ENCODE results near the gene PRDM11. TPM values are rescaled to one million over a fixed set of nuclear protein-coding genes. Genes with fewer than 3 reads are reported as not detected.

PRDM11 gene
- polyA plus RNA-seq, 1 experiment: 2.6 TPM

DNA sequence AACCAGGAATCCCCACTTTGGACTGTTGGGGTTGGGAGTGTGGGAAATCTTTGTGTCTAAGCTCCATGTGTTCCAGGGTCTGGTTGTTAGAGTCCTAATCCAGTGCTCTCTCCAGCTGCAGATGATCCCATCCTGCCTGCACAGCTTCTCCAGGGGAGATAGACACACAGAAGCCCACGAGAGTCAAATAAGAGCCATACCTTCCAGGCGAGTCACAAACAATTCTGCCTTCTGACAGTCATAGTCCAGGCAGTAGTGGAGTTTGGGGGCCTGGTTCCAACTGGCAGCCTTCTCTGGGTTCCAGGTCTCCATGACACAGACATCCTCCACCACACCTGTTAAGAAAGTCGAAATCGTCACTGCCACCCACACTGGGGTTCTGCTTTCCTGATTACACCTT, 107.6 kb downstream of the PRDM11 start:
- Histone ChIP-seq H3K27me3 (ENCODE audit: control insufficient read depth, insufficient read depth, low read length) (peaks cover 7% of the 10 kb centered on the region), H3K4me3 (ENCODE audit: low read depth, low read length) (no peak overlapping the region), H3K9me3 (ENCODE audit: control insufficient read depth, insufficient read depth, low read length) (no peaks in the 10 kb centered on the region; the same call in 1 of the 2 replicates), H3K27ac (ENCODE audit: low read depth, low read length) (no peak overlapping the region)
- TF ChIP-seq, protein P1, sequence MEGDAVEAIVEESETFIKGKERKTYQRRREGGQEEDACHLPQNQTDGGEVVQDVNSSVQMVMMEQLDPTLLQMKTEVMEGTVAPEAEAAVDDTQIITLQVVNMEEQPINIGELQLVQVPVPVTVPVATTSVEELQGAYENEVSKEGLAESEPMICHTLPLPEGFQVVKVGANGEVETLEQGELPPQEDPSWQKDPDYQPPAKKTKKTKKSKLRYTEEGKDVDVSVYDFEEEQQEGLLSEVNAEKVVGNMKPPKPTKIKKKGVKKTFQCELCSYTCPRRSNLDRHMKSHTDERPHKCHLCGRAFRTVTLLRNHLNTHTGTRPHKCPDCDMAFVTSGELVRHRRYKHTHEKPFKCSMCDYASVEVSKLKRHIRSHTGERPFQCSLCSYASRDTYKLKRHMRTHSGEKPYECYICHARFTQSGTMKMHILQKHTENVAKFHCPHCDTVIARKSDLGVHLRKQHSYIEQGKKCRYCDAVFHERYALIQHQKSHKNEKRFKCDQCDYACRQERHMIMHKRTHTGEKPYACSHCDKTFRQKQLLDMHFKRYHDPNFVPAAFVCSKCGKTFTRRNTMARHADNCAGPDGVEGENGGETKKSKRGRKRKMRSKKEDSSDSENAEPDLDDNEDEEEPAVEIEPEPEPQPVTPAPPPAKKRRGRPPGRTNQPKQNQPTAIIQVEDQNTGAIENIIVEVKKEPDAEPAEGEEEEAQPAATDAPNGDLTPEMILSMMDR (IDR thresholded peaks at IDR 0.05; ENCODE audit: low read depth, low read length): no peak
- ChIA-PET POLR2A (no interaction called here), CTCF (interaction anchor here (1.1 to 2.6 kb wide), 3 partner anchors 24 to 143 kb away, joined by 4 to 15 read pairs (median 5); no protein-coding TSS in a partner anchor)
- no peak for DNase-seq (ENCODE audit: low read depth, low spot score)

DNA sequence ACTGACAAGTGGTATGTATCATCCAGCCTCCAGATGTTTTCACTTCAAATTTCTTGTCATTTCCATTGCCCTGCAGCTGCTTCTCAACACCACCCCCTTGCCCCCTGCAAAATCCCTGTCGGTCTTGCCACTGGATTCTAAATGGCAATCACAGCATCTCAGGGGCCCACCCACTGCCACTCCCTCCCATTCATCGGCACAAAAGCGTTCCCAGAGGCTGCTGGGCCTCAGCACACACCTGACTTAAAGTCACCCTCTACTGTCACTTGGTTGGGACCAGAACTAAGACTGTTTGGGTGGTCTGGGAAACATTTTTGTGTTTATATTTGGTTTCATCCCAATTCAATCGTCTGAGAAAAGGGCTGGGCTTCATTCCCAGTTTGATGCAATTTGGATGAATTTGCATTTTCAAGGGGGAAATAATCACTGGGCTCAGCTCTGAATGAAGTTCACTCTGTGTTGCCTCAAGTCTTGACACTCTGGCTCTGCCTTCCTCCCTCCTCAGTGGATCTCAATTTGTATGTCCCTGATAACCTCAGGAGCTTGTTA, 112.6 kb downstream of the PRDM11 start:
- TF ChIP-seq, protein P1 (IDR thresholded peaks at IDR 0.05; ENCODE audit: low read depth, low read length): no peak
- no peak for DNase-seq (ENCODE audit: low read depth, low spot score)
- Histone ChIP-seq H3K27ac (ENCODE audit: low read depth, low read length) (no peak overlapping the region), H3K4me3 (ENCODE audit: low read depth, low read length) (no peak overlapping the region), H3K27me3 (ENCODE audit: control insufficient read depth, insufficient read depth, low read length) (peaks cover 2% of the 10 kb centered on the region), H3K9me3 (ENCODE audit: control insufficient read depth, insufficient read depth, low read length) (no peaks in the 10 kb centered on the region)
- POLR2A ChIA-PET: no interaction called here
- CTCF ChIA-PET: no interaction called here

DNA sequence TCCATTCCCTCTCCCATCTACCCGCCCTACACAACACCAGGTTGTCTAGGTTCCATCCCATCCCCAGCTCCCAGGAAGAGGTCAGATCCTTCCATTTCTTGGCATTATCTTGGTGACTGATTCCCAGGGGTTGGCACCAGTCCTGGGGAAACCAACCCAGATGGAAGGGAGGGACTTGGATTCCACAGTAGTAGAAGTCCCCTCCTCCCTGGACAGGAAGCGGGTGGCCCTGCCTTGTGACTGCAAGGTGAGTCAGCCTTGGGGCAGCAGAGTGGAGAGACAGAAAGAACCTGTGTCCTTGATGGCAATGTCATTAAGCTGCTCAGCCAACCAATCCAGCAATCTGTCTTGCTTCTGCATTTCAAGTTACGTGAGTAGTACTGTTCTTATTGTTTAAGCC, 113.2 kb downstream of the PRDM11 start:
- POLR2A ChIA-PET: no interaction called here

DNA sequence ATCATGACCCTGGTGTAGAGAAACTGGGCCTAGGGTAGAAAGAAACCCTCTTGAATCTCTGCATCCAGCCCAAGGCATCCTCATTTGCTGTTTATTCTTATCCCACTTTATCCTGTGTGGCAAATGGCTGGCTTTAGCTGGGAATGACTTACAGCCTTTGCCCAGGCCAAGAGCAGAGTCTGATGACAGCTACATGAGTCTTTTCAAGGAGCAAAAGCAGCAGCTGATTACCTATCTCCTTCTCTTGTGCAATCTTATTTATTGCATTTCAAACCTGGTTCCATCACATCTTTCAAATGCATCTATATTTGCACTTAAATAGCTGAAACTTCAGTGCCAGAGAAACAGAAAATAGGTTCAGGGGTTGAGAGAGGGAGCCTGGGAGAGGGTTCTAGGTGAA, 113.6 kb downstream of the PRDM11 start:
- Histone ChIP-seq H3K4me3 (ENCODE audit: low read depth, low read length) (no peak overlapping the region), H3K27ac (ENCODE audit: low read depth, low read length) (no peak overlapping the region), H3K27me3 (ENCODE audit: control insufficient read depth, insufficient read depth, low read length) (peaks cover 2% of the 10 kb centered on the region), H3K9me3 (ENCODE audit: control insufficient read depth, insufficient read depth, low read length) (no peaks in the 10 kb centered on the region)
- TF ChIP-seq, protein P1 (IDR thresholded peaks at IDR 0.05; ENCODE audit: low read depth, low read length): no peak
- POLR2A ChIA-PET: no interaction called here
- DNase-seq (ENCODE audit: low read depth, low spot score): no peak
- CTCF ChIA-PET: interaction anchor here (0.7 kb wide), 1 partner anchor 150 kb away, joined by 3 read pairs; no protein-coding TSS in a partner anchor

More for the DNA sequence above, 113.2 kb downstream of the PRDM11 start:
- no peak for DNase-seq (ENCODE audit: low read depth, low spot score)
- Histone ChIP-seq H3K27ac (ENCODE audit: low read depth, low read length) (no peak overlapping the region), H3K4me3 (ENCODE audit: low read depth, low read length) (no peak overlapping the region), H3K27me3 (ENCODE audit: control insufficient read depth, insufficient read depth, low read length) (peaks cover 2% of the 10 kb centered on the region), H3K9me3 (ENCODE audit: control insufficient read depth, insufficient read depth, low read length) (no peaks in the 10 kb centered on the region)
- CTCF ChIA-PET: no interaction called here
- TF ChIP-seq, protein P1 (IDR thresholded peaks at IDR 0.05; ENCODE audit: low read depth, low read length): no peak

DNA sequence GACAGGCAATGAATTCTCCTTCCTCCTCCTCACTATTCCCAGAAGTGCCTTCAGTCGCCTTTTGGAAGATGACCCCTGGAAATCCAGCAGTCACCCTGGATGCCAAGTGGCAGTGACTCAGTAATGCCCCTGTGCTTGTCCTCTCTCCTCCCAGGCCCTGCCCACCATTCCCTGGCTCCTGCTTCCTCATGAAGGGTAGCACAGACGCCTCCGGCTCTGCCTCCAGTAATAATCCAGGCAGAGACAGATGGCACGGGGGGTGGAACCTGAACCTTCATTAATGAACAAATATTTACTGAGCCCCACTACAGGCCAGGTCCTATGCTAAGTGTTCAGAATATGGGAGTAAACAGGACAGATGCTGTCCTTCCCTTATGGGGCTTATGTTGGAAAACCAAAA, 116.5 kb downstream of the PRDM11 start:
- Histone ChIP-seq H3K27ac (ENCODE audit: low read depth, low read length) (no peak overlapping the region), H3K27me3 (ENCODE audit: control insufficient read depth, insufficient read depth, low read length) (peaks cover 2% of the 10 kb centered on the region), H3K9me3 (ENCODE audit: control insufficient read depth, insufficient read depth, low read length) (no peaks in the 10 kb centered on the region), H3K4me3 (ENCODE audit: low read depth, low read length) (no peak overlapping the region)
- no peak for DNase-seq (ENCODE audit: low read depth, low spot score)
- POLR2A ChIA-PET: no interaction called here
- TF ChIP-seq, protein P1 (IDR thresholded peaks at IDR 0.05; ENCODE audit: low read depth, low read length): no peak
- CTCF ChIA-PET: no interaction called here
